GM18526 (cell line): ENCODE data around the gene MLC1.

Source experiments
- POLR2A ChIP-seq: IDR thresholded peaks from 3 replicates; pipeline ENCODE4 v1.6.1; 2011; ENCODE audit not compliant: insufficient read length; ENCODE audit errors: extremely low read depth

Gene MLC1

DNA sequence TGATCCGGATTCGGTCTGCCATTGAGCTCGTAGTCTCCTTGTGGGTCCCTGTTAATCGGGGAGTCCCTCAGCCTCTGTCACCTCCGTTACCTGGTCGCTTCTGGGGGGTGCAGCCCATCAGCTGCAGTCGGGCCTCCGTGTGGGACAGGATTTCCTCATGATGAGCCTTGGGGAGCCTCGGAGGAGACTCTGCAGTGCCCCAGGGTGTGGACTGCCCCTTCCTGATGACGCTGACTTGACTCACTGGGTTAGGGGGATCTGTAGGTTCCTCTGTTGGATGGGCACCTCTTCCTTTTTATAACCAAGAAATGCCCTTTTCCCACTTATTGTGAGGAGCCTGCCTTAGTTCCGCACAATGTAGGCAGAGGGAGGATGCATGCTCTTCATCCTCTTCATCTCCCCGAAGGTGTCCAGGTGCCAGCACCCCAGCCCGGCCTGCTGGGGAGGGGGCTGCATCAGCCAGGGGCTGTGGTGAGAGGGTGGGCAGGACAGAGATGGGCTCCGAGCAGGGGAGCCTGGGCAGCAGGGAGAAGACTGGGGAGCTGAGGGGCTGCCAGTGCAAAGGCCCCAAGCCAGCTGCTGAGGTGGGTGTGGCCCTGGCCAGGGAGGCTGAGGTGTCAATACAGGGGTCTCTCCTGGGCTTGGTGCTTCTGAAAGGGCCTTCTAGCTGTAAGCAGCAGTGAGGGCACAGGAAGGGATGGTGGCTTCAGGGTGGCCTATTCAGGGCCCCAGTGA is 13.6 kb downstream of the MLC1 start:
- TF ChIP-seq POLR2A = no peak

GRCh38 chr22:50070366-50070765 is 14.9 kb downstream of the MLC1 start:
- no peak for TF ChIP-seq POLR2A

GRCh38 chr22:50068096-50068495 is 17.1 kb downstream of the MLC1 start:
- no peak for TF ChIP-seq POLR2A

GRCh38 chr22:50067244-50067643 is 18.0 kb downstream of the MLC1 start:
- TF ChIP-seq POLR2A = no peak

DNA sequence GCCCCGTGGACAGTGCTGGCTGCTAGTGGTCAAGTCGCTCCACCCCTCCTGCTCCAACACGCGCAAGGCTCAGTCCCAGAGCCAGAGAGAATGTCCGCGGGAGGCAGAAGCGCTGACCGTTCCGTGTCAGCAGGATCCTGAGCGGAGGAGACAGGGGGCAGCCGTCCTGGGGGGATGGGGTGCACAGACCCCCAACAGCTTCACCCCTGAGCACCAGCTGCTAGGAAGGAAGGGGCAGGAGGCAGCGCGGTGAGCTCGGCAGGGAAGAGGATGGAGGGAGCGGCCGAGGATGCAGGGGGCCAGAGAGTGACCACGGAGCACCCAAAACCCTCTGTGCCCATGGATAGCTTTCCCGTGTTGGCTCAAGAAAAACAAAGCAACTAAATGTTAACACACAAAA is 20.8 kb downstream of the MLC1 start:
- TF ChIP-seq POLR2A = no peak

GRCh38 chr22:50063589-50064393 is 21.4 kb downstream of the MLC1 start:
- no peak for TF ChIP-seq POLR2A

- no peak for TF ChIP-seq POLR2A
Observed at GRCh38 chr22:50062509-50063135, 22.6 kb downstream of the MLC1 start.

DNA sequence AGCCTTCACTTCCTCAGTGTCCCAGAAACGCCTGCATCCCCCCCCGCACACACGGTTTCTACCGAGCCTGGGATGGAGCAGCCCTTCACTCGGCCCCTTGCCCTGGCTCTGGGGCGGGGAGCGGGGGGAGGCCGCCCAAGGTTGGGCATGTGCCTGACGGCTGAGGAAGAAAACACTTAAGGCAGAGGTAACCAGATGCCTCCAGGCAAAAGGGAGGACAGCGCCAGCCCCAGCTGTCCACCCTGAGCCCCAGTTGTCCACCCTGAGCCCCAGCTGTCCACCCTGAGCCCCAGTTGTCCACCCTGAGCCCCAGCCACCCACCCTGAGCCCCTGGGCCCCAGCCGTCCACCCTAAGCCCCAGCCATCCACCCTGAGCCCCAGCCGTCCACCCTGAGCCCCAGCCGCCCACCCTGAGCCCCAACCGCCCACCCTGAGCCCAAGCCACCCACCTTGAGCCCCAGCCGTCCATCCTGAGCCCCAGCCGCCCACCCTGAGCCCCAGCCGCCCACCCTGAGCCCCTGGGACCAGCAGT is 23.3 kb downstream of the MLC1 start:
- TF ChIP-seq POLR2A = no peak

DNA sequence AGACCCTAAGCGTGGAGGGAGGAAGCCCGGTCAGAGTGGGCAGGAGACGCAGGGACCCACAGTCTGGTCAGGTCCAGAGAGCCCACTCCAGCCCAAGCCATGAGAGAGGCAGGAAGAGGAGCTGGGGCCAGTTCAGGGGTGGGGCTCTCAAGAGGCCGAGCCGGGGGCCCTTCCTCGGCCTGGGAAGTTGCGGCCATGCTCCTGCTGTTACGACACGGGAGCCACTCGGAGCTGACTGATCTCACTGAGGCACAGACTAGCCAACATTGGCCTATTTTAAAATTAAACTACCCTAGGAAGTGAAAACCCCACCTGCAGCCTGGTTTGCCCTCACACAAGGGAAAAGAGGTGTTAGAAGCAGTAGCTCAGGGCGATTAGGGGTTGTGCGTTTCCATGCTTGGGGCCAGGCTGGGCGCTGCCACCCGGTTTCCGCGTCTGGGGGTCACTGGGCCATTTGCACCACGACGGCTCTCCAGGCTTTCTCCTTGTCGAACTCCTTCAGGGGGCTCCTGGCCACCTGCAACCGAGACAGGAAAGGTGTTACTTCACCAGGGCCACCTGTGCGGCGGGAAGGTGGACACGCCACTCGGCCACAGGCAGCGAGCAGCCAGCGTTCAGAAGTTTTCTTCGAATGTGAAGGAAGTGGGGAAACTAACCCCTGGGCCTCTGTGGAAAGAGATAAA is 23.9 kb downstream of the MLC1 start:
- TF ChIP-seq POLR2A = no peak

- no peak for TF ChIP-seq POLR2A
Observed at GRCh38 chr22:50060441-50061140, 24.6 kb downstream of the MLC1 start.

GRCh38 chr22:50059881-50060262 is 25.4 kb downstream of the MLC1 start:
- TF ChIP-seq POLR2A = no peak

GRCh38 chr22:50058906-50059880 is 26.0 kb downstream of the MLC1 start:
- no peak for TF ChIP-seq POLR2A

- no peak for TF ChIP-seq POLR2A
Observed at GRCh38 chr22:50058061-50058905, 26.9 kb downstream of the MLC1 start, which contains the start of gene TTLL8. Gene TTLL8, minus strand, starts transcription at chr22:50058298.
